ENCODE measurements around the gene SLC45A2.

- TF ChIP-seq ZNF384 (IDR thresholded peaks at IDR 0.05): no peak
- no peak for TF ChIP-seq HDGF (IDR thresholded peaks at IDR 0.05; ENCODE audit: borderline replicate concordance)
- TF ChIP-seq CTBP1 (IDR thresholded peaks at IDR 0.05; ENCODE audit: borderline replicate concordance): no peak
- TF ChIP-seq BHLHE40 (IDR thresholded peaks at IDR 0.05; ENCODE audit: borderline replicate concordance): no peak
- TF ChIP-seq SUZ12 (IDR thresholded peaks at IDR 0.05): no peak
- TF ChIP-seq FOXK2 (IDR thresholded peaks at IDR 0.05): no peak
- no peak for TF ChIP-seq FOXM1 (IDR thresholded peaks at IDR 0.05; ENCODE audit: borderline replicate concordance)
- no peak for TF ChIP-seq ARNT (IDR thresholded peaks at IDR 0.05)
- TF ChIP-seq SP1 (IDR thresholded peaks at IDR 0.05): no peak
- TF ChIP-seq NFRKB (IDR thresholded peaks at IDR 0.05): no peak
- no peak for TF ChIP-seq FOXA1 (IDR thresholded peaks at IDR 0.05)
- TF ChIP-seq LEF1 (IDR thresholded peaks at IDR 0.05; ENCODE audit: borderline replicate concordance): no peak
- TF ChIP-seq PKNOX1 (IDR thresholded peaks at IDR 0.05): no peak
- TF ChIP-seq TARDBP (IDR thresholded peaks at IDR 0.05): no peak
Measured at GRCh38 chr5:34008802-34009201, 24.3 kb upstream of the SLC45A2 start.

All from HEK293T (cell line).